ENCODE results near the gene PSMD4.

PSMD4 gene

GRCh38 chr1:151311589-151312331 lies 57.2 kb downstream of the PSMD4 start:
- H3K4me1 ChIP-seq (ENCODE audit: control insufficient read depth, insufficient read depth, low read length) = no peaks in the 10 kb centered on the region
- H3K4me3 ChIP-seq (ENCODE audit: low read depth, low read length) = no peak overlapping the region
- POLR2A ChIA-PET = interaction anchor here (0.5 to 5.0 kb wide), 7 partner anchors 11 to 83 kb away, joined by 3 to 56 read pairs (median 7); partner anchors contain the start of genes PI4KB and ZNF687
- peaks cover 12 to 97% of the 10 kb centered on the region in 2 experiments for H3K36me3 ChIP-seq (ENCODE audit: control insufficient read depth in 2 of 2, insufficient read depth in 1 of 2, low read length in 2 of 2)
- CTCF ChIA-PET = interaction anchor here (2.5 to 12.7 kb wide), 3 partner anchors 11 to 28 kb away, joined by 8 to 88 read pairs (median 43); partner anchors contain the start of gene PI4KB
- H3K27ac ChIP-seq (ENCODE audit: extremely low read depth, low read depth, low read length) = peak overlapping the region; percentile 37
- H3K9me3 ChIP-seq (ENCODE audit: control insufficient read depth, insufficient read depth, low read depth, low read length) = no peaks in the 10 kb centered on the region
- TF ChIP-seq ZNF514 (tag by site-specific recombination; IDR thresholded peaks at IDR 0.05) = no peak
- 0 out of 2 replicates have a peak, but pooled peaks have one; percentile 61 for TF ChIP-seq ZSCAN23 (tag by site-specific recombination; IDR thresholded peaks at IDR 0.05)
- TF ChIP-seq ZNF660 (tag by site-specific recombination; IDR thresholded peaks at IDR 0.05) = peak; percentile 96
- TF ChIP-seq ZNF138 (tag by site-specific recombination; IDR thresholded peaks at IDR 0.05; ENCODE audit: borderline replicate concordance) = no peak
- TF ChIP-seq ZNF513 (tag by site-specific recombination; IDR thresholded peaks at IDR 0.05) = no peak
- no peak for TF ChIP-seq ZNF501 (tag by site-specific recombination; IDR thresholded peaks at IDR 0.05)
- no peak for TF ChIP-seq ZNF426 (tag by site-specific recombination; IDR thresholded peaks at IDR 0.05)
- peak; percentile 39; the same call in 1 of the 2 replicates for TF ChIP-seq ZNF10 (tag by site-specific recombination; IDR thresholded peaks at IDR 0.05)
- no peak for TF ChIP-seq SALL2 (tag by site-specific recombination; IDR thresholded peaks at IDR 0.05; ENCODE audit: borderline replicate concordance)
- 0 out of 2 replicates have a peak, but pooled peaks have one; percentile 30 for TF ChIP-seq KLF1 (tag by site-specific recombination; IDR thresholded peaks at IDR 0.05)
- peak; percentile 66 for TF ChIP-seq ZXDB (tag by site-specific recombination; IDR thresholded peaks at IDR 0.05)
- peak; percentile 86; the same call in 1 of the 2 replicates for TF ChIP-seq ZNF558 (tag by site-specific recombination; IDR thresholded peaks at IDR 0.05)
- no peak for TF ChIP-seq ZBTB49 (tag by site-specific recombination; IDR thresholded peaks at IDR 0.05; ENCODE audit: low read depth)
- no peak for TF ChIP-seq ZNF175 (tag by site-specific recombination; IDR thresholded peaks at IDR 0.05)
- peak; percentile 45; the same call in 1 of the 2 replicates for TF ChIP-seq ZNF2 (tag by site-specific recombination; IDR thresholded peaks at IDR 0.05)
- TF ChIP-seq ZFHX2 (tag by site-specific recombination; conservative IDR thresholded peaks at IDR 0.05) = 0 out of 2 replicates have a peak, but pooled peaks have one; percentile 18
- TF ChIP-seq HIC1 (tag by site-specific recombination; IDR thresholded peaks at IDR 0.05) = 0 out of 2 replicates have a peak, but pooled peaks have one; percentile 26
- 0 out of 2 replicates have a peak, but pooled peaks have one; percentile 26 for TF ChIP-seq KLF16 (tag by site-specific recombination; IDR thresholded peaks at IDR 0.05)
- TF ChIP-seq PRDM1 (tag by site-specific recombination; IDR thresholded peaks at IDR 0.05) = 0 out of 2 replicates have a peak, but pooled peaks have one; percentile 50
- no peak for TF ChIP-seq ZBTB44 (tag by site-specific recombination; IDR thresholded peaks at IDR 0.05)
- TF ChIP-seq ZNF530 (tag by site-specific recombination; IDR thresholded peaks at IDR 0.05; ENCODE audit: low read depth) = 0 out of 2 replicates have a peak, but pooled peaks have one; percentile 20
- 0 out of 2 replicates have a peak, but pooled peaks have one; percentile 14 for TF ChIP-seq SP2 (tag by site-specific recombination; IDR thresholded peaks at IDR 0.05)
- TF ChIP-seq ZBTB21 (tag by site-specific recombination; IDR thresholded peaks at IDR 0.05) = peak; percentile 96
- TF ChIP-seq ZNF391 (tag by site-specific recombination; IDR thresholded peaks at IDR 0.05; ENCODE audit: borderline replicate concordance, low read depth) = 0 out of 2 replicates have a peak, but pooled peaks have one; percentile 37
- no peak for TF ChIP-seq OVOL3 (tag by site-specific recombination; IDR thresholded peaks at IDR 0.05)
- TF ChIP-seq ZNF76 (tag by site-specific recombination; IDR thresholded peaks at IDR 0.05; ENCODE audit: borderline replicate concordance, low read depth) = 0 out of 2 replicates have a peak, but pooled peaks have one; percentile 46
- TF ChIP-seq KLF8 (tag by site-specific recombination; IDR thresholded peaks at IDR 0.05) = peak; percentile 93
- TF ChIP-seq ZSCAN5A (tag by site-specific recombination; IDR thresholded peaks at IDR 0.05) = no peak

Data from HEK293 (cell line).